ENCODE results near the gene PDZD2.

DNA sequence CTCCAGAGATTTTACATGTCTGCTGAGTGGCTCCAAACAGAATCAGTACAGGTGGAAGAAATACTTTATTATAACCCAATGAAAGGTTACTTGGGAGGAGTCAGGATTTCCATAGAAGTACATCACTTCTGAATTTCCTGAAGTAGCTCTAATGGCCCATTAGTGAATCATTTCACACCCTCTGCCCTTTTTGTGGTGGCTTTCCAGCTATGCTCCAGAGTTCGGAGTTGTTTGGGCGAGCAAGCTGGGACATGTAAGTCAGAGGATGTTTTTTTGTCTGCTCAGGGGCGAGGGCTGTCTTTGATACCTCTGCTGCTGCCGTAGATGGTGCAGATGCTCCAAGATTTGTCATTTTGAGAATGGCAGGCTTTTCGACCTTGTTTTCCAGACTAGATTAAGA, 309.1 kb downstream of the PDZD2 start:
- no peak for TF ChIP-seq EZH2 (IDR thresholded peaks at IDR 0.05; ENCODE audit: borderline replicate concordance, low read depth, low read length, poor library complexity, severe bottlenecking)
- TF ChIP-seq, protein P1, sequence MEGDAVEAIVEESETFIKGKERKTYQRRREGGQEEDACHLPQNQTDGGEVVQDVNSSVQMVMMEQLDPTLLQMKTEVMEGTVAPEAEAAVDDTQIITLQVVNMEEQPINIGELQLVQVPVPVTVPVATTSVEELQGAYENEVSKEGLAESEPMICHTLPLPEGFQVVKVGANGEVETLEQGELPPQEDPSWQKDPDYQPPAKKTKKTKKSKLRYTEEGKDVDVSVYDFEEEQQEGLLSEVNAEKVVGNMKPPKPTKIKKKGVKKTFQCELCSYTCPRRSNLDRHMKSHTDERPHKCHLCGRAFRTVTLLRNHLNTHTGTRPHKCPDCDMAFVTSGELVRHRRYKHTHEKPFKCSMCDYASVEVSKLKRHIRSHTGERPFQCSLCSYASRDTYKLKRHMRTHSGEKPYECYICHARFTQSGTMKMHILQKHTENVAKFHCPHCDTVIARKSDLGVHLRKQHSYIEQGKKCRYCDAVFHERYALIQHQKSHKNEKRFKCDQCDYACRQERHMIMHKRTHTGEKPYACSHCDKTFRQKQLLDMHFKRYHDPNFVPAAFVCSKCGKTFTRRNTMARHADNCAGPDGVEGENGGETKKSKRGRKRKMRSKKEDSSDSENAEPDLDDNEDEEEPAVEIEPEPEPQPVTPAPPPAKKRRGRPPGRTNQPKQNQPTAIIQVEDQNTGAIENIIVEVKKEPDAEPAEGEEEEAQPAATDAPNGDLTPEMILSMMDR (conservative IDR thresholded peaks at IDR 0.05; ENCODE audit: low read depth, low read length) = no peak
